NCI-H1092 (cell line): Measurements from ENCODE around the gene SIAH2.

ENCODE experiments used
- DNase-seq: peaks from one replicate; lab custom pipeline; 2025; lab: John Stamatoyannopoulos, UW

SIAH2 gene

DNA sequence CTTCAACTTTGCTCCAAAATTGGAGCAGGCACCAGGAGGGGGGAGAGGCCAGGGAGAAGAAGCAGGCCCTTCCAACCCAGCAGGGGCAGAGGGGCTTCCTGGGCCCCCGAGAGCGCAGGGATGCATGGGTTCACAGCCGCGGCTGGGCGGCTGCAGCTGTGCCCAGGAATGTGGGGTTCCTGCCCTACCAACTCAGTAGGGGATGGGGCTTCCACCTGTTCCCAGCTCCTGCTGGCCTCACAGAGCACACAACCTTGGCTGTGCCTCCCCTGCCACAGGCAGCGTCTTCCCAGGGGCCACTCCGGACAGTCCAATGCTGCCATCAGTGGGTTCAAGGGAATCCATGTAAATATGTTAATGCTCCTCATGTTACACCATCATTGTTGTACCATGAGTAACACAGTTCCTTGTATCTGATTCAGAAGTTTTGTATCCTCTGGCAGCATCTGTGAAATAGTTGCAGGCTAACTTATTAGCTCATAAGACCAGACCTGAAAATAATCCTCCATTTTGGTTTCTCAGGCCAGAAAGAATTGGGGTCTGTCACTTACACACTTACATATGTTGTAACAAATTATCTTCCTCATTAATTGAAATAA, 12.1 kb upstream of the SIAH2 start:
- no peak for DNase-seq

DNA sequence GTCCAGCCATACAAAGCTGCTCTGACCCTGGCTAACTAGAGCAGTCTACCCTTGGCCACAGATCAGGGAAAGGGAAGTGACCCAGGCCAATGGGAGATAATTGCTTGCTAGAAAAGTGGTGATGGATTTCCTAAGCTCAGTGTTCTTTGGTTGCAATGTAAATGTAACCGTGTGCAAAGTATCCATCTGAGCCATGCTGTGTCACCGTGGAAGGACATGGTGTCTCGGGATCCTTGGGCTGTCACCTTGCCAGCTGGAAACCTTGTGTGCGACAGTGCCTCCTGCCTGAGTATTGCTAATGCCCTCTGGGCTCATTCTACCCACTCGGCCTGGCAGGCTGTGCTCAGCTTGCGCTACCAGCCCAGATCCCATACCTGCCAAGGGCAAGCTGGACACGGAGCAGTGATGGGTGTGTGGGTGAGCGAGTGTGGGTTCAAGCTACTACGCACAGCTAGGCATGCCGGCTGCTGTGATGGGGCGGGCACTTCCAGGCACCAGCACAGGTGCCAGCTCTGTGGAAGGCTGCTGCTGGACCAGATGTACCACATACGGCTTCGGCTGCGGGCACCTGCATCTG, 10.7 kb upstream of the SIAH2 start:
- DNase-seq, result no peak

DNA sequence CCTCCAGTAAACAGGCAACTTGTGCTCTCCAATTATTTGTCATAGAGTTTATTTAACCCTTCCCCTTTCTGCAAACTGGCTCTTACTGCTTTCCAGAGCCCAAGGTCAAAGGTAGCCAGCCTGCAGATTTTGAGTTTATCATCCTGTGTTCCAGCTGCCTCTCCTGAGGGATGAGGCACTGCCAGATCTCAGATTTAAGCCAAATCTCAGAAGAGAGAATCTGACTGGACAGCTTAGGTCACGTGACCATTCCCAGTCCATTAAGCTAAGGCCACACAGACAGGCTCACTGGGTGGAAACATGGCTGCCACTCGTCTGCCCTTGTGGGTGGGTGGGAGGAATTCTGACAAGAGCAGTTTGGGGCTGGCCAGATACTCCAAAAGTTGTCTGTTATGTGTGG, 8.6 kb upstream of the SIAH2 start:
- no peak for DNase-seq

DNA sequence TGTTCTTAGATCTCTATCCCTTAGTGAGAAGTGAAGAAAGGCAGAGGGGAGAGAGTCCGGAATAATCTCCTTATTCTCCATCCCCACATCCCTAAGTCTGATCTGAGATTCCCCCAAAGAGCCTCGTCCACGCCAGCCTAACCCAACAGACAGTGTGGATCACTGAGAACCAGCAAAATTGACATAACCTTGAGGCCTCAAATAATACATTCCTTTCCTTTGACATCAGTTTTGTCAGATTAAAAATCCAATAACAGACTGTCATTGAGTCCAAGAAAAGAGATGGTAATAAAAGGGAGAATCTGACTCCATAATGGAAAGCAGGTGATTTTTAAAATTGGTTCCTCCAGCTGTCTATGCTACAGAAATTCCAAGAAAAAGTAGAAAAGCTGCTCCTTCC, 7.7 kb upstream of the SIAH2 start:
- no peak for DNase-seq

DNA sequence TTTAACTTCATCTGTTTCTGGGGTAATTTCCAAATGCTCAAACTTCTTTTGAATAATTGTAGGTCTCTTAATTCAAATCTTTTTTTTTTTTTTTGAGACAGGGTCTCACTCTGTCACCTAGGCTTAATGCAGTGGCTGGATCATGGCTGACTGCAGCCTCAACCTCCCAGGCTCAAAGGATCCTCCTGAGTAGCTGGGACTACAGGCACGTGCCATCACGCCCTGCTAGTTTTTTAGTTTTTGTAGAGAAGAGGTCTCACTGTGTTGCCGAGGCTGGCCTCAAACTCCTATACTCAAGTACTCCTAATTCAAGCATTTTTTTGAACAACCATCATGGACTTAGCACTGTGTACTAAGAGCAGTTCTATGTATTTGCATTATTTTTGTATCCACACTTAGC, 3.8 kb upstream of the SIAH2 start:
- DNase-seq, result no peak

DNA sequence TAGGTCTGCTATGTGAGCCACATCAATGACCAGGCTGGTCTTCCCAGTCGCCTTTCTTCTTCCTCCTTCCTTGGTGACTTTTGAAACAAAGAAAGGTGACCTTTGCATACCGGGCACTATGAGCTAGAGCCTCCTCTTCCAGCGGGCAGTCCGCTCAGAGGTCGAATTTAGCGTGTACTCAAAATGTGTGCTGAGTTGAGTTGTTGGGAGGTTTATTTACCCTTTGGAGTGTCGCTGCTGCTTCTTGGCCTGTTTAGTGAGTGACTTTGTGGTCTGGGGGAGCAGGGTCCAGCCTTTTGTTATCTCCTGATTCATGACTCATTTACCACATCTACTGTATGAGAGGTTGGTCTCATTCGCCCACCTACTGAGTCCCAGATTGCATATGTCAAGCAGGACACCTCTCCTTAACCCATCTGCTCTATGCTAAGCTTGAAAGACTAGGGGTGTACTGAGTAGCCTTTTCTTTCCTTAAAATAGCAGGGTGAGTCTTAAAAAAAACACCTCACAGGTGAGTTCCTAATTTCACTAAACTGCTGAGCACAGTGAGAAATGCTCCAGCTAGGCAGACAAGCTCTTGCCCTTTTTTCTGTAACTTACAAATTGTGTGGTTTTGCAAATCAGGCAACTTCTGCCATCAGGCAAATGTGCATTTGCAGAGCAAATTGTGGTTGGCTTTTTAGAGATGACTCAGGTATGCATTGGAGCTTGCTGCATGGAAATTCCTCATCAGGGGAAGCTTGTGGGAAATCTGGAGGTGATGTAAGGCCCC, 3.2 kb upstream of the SIAH2 start:
- DNase-seq, result no peak

DNA sequence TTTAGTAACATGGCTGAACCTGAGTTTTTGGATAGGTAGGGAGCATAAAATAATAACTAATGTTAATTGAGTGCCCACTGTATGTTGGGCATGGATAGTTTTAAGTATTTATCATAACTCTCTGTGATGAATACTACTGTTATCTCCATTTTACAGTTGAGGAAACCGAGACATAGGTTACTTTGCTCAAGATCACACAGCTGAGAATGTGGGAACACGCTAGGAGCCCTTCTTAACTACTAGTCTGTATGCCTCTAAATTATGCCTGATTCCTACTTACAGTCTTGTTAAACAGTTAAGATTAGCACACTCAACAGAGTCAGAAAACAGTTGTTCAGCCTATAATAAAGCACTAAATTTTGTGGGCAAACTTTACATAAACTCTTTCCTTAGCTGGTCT, 2.0 kb upstream of the SIAH2 start:
- DNase-seq, result no peak

DNA sequence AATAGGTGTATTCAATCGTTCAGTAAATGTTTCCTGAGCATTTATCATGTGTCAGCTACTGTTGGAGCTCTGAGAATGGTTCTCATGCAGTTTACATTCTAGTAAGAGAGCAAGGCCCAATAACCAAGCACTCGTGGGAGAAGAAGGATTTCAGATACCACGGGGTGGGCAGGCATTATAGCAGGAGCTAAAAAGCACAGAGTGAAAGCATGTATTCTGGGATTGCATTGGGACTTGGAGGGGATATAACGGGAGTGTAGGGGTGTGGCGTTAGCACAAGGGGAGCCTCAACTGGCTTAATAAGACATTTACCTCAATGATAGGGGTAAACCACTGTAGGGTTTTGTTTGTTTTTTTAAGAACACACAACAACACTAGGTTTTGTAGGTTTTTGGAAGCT, 1.6 kb upstream of the SIAH2 start:
- no peak for DNase-seq

DNA sequence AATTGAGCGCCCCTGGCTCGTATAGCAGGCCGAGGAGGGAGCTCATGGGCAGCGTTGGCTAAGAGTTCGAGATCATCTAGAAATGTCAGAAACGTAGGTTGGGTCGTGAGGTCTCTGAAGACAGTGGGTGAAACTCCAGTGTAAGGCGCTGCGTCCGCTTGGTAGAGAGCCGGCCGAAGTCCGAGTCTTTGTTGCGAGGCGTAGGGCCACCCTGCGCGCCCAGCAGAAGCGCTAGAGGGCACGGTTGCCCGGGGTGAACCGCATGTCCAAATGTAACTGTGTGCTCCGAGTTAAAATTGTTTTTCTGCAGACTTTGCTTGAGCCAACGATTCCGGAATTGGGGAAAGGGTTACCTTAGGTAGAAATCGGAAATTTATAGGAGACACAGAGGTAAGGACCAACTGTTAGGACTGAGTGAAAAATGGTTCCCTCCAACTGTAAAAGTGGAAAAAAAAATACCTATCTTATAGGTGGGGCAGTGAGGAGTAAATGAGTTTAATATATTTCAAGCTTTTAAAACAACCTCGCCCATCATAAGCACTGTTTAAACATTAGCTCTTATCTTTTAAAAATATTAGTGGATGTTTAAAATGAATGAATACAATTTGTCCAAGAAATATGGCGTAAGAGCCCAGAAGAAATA, 993 bp upstream of the SIAH2 start:
- DNase-seq, result peak; percentile 6

DNA sequence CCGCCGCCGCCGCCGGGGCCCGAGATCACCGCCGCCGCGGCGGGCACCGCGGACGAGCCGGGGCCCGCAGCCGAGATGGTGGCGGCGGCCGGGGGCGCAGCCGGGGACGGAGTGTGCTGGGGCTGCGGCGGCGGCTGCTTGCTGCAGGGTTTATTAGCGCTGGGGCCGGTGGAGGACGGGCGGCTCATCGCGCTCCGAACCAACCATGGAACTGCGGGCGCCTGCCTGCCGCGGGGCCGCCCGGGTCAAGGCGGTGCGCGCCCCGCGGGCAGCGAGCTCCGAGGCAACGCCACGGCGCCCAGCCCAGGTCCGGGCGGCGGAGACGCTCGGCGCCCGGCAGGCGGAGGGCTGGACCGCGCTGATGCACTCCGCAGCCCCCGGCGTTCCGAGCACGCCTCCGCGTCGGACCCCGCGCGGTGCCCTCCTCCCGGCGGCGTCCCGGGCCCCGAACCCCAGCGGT, 277 bp downstream of the SIAH2 start:
- DNase-seq, result no peak

DNA sequence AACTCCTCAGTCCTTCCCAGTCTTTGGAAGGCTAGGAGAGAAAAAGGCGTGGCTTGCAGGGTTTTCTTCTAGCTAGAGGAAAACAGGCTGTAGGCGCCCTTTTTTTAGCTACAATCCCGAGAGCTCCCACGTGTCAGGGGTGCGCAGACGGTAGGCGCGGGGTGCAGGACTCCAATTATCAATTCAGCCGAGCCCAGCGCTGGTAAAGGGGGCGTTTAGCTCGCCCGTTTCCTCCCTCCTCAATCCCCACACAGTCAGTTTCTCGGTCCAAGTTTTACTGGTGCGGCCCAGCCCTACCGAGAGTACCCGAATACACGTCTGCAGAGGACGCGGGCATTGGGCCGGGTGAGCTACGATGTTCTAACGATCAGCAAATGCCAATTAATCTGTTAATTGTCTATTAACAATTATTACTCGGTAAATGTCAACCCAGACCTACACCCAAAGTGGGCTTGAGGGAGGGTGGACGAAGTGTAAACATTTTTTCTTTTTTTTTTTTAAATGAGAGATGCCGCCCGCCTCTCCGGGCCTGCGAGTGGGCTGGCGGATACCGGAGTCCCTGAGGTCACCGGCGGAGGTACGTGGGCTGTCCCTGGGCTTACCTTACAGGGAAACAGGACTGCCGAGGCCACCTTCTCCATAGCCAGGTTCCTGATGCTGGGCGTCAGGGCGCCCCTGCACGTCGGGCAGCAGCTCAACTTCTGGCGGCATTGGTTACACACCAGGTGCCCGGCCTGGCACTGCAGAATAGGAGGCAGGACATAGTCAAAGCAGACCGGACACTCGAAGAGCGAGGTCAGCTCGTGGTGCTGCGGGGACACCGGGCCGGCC, 923 bp downstream of the SIAH2 start:
- DNase-seq, result peak; percentile 28

DNA sequence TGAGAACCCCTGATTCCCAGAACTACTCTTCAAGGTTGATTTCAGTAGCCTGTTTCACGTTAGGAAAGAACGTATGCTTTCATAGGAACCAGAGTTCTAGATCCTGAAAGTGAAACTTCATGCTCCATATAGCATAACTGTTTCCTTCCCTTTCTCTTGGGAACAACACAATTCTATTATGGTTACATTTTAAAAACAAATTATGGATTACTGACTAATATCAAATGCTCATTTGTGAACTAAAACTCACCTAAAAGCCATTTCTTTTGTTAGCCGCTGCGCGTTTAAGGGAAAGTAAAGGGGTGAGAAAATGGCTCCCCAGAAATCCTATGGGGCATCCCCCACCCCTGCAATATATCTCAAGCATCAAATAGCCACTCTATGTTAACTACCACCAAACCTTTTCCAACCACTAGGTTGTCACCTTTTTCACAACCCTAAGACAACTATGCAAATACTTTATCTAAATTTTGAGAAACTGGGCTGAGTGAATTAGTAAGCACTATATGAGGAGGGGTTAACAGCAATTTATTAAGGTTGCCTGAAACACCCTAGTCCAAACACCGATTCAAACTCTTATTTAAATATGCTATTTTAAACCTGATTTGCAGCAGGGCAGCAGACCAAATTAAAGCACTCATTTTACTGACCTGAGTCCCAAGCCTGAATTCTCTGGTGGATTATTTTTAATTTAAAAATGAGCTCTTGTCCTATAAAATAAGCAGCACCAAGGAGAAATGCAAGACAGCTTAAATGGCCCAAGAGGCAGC, 2.4 kb downstream of the SIAH2 start:
- DNase-seq, result no peak

DNA sequence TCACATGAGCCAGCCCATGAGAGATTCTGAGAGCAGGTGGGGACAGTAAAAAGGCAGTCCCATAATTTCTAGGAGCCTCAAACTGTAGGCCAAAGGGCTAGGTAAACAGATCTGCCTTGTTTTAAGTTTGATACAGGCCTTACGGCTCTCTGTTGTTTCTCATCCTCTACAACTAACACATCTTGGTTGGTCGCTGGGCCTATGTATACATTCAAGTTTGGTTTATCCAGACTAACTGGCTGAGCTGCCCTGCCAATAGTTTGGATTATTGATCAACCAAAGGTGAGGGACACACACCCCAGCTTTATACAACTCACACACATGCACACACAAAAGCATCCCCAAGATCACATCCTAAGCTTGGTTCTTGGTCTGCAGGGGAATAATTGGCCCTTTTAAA, 3.0 kb downstream of the SIAH2 start:
- DNase-seq, result no peak

DNA sequence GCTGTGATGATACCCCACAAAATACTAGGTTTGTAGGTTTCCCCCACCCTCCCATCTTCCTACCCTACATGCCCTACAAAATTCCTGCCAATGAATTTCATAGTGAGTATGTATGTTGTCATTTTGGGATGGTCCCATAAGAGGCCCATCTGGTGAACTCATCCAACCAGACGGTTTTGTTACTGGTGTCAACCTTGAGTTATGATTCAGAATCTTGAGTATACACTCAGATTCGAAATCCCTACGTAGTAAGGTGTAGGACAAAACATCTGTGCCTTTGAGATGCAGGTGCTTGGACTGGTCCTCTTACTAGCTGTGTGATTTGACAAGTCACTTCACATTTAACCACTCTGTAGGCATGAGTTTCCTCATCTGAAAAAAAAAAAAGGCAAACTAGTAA, 3.6 kb downstream of the SIAH2 start:
- no peak for DNase-seq

DNA sequence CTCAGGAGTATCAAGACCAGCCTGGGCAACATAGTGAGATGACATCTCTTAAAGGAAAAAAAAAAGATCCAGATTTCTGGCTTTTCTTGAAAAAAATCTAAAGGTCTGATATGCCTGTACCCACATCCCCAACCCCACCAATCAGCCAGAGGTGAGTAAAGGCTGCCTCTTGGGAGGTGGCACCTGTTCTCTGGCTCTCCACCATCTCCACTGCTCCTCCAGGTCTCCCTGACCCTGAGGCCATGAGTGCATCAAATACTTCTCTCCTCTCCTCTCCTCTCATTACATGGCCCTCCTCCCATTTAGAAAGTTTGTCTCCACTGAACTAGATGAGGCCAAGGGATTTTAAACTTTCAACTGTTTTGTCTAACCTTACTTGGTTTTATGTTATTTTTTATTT, 5.2 kb downstream of the SIAH2 start:
- no peak for DNase-seq

DNA sequence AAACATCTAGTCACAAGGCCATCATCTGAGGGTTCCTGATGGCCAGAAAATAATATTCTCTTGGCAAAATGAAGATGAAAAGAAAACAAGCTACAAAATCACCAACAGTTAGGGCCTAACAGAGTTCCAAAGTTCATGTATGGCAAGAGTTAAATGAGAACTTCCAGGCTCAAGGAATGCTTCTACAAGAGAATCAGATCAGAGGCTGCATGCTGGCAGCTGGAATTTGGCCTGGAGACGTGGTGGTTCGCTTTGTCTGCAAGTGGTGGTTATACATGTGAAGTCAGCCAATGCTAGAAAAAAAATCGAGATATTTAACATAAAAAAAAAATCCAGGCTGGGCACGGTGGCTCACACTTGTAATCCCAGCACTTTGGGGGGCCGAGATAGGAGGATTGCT, 5.6 kb downstream of the SIAH2 start:
- DNase-seq, result no peak

DNA sequence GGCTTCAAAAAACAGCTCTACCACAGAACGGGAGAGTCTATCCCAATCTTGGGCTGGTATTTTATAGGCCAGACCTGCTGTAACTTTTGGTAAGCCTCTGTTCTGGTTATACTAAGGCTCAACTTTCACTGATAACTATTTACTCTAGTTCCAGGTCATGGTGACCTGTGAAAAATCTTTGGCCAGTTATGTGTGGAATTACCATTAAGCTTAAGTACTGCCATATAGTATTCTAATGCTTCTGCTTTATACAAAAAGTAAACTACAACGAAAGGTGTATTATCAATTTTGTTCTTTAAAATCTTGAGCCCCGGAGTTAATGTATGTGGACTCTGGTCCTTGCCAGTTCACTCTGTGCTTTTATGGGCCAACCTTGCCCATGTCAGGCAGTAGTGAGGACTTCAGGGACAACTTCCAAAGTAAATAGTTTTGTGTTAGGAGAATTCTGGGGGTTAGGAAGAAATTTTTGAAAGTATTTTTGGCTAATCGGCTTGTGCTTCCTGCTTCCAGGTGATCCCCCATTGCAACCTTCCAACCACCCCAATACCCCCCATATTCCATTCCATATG, 6.4 kb downstream of the SIAH2 start:
- DNase-seq, result no peak

DNA sequence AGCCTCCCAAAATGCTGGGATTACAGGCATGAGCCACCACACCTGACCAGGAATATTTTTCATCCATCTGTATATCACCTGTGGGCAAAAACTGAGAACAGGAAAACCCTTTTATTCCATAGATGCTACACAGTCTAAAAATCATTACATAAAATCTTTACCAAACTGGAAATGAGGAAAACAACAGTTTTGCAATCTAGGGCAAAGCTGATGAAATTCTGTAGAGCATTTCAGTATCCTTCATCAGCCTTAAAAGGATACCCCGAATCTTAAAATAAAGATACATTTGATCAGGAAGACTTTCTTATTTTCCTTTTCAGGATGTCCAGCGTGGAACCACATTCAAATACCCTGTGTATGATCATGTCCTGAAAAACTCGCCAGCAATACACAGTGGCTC, 7.1 kb downstream of the SIAH2 start:
- DNase-seq, result no peak

DNA sequence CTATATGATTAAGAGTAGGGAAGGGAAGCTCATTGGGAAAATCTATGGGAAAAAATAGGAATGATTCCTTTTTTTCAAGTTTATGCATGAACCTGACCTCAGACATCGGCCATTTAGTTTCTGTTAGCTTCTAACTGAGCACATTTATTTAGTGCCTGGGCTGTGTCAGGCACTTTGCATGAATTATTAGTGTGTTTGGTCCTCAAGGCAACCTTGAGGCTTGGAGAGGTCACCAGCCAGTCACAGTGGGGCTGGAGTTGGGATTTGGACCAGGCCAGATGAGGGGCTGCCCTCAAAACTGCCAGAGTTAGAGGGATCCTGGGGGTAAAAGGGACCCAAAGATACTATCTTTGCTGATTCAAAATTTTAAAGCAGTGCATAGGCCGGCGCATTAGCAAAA, 8.1 kb downstream of the SIAH2 start:
- no peak for DNase-seq

DNA sequence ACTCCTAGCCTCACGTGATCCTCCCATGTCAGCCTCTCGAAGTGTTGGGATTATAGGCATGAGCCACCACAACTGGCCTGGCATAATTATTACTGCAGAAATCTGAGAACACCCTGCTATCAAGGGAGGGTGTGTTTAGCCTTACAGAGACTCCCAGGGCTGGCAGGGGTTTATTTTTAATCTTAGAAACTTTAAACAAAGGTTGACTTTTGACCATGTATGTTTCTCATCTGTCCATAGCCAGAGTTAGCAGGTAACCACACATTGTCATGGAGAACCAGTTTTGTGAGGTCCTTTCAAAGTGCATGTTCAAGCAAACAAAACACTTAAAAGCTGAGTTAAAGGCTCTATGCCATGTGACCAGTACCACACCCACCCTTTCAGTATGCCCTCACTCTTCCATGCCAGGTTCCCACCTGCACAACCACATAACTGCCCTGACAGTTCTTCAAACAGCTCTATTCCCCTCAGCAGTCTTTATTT, 11.1 kb downstream of the SIAH2 start:
- DNase-seq, result no peak

DNA sequence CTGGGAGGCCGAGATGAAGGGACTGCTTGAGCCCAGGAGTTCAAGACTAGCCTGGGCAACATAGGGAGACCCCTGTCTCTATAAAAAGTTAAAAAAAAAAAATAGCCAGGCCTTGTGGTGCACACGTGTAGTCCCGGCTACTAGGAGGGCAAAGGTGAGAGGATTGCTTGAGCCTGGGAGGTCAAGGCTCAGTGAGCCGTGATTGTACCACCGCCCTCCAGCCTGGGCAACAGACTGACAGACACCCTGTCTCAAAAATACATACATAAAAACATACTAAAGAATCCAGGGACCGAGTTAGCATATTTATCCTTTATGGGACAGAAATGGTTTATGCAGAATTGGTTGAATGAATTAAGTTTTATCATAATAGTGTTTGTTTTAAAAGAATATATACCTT, 13.7 kb downstream of the SIAH2 start:
- DNase-seq, result no peak
